Measurements from ENCODE around the gene DNASE1L3. TPM values are rescaled to one million over a fixed set of nuclear protein-coding genes. Genes with fewer than 3 reads are reported as not detected.

DNASE1L3 gene
- total and polyA plus RNA-seq, 2 experiments from 2014 or later, result 0.39 to 0.94 TPM

GRCh38 chr3:58183891-58184290, 26.9 kb downstream of the DNASE1L3 start:
- H3K4me3 ChIP-seq, result no peak overlapping the region
- no peak overlapping the region for H3K27ac ChIP-seq
- DNase-seq (ENCODE audit: low read depth in 1 of 2, low spot score in 1 of 2), result no peak
- no peaks in the 10 kb centered on the region for H3K9me3 ChIP-seq (ENCODE audit: low read depth)
- H3K36me3 ChIP-seq, result no peaks in the 10 kb centered on the region
- TF ChIP-seq, protein P1, sequence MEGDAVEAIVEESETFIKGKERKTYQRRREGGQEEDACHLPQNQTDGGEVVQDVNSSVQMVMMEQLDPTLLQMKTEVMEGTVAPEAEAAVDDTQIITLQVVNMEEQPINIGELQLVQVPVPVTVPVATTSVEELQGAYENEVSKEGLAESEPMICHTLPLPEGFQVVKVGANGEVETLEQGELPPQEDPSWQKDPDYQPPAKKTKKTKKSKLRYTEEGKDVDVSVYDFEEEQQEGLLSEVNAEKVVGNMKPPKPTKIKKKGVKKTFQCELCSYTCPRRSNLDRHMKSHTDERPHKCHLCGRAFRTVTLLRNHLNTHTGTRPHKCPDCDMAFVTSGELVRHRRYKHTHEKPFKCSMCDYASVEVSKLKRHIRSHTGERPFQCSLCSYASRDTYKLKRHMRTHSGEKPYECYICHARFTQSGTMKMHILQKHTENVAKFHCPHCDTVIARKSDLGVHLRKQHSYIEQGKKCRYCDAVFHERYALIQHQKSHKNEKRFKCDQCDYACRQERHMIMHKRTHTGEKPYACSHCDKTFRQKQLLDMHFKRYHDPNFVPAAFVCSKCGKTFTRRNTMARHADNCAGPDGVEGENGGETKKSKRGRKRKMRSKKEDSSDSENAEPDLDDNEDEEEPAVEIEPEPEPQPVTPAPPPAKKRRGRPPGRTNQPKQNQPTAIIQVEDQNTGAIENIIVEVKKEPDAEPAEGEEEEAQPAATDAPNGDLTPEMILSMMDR (IDR thresholded peaks at IDR 0.05; ENCODE audit: low read depth, low read length), result no peak
- peaks cover 6% of the 10 kb centered on the region for H3K4me1 ChIP-seq (ENCODE audit: low read depth)
- peaks cover 18% of the 10 kb centered on the region for H3K27me3 ChIP-seq

DNA sequence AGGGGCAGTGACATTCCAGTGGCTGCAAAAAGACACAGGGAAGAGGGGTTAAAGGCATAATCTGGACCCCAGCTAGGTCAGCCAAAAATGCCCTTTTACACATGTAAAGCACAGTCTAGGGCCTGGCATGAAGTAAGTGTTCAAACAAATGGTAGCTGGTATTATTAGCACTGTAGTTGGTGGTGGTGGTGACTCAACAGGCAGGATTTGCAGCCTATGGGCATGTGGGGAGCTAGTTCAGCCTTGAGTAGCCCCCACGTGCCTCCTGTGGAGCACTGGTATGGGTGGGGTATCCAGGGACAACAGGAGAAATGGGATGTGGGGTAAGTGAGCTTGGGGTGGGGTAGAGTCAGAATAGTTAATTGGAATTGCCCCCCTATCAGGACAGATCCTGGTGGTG, 27.6 kb downstream of the DNASE1L3 start:
- no peaks in the 10 kb centered on the region for H3K9me3 ChIP-seq (ENCODE audit: low read depth)
- no peak overlapping the region for H3K27ac ChIP-seq
- no peak for DNase-seq (ENCODE audit: low read depth in 1 of 2, low spot score in 1 of 2)
- TF ChIP-seq, protein P1 (IDR thresholded peaks at IDR 0.05; ENCODE audit: low read depth, low read length), result no peak
- peaks cover 18% of the 10 kb centered on the region for H3K27me3 ChIP-seq
- H3K4me1 ChIP-seq (ENCODE audit: low read depth), result no peaks in the 10 kb centered on the region
- no peaks in the 10 kb centered on the region for H3K36me3 ChIP-seq
- H3K4me3 ChIP-seq, result no peak overlapping the region

DNA sequence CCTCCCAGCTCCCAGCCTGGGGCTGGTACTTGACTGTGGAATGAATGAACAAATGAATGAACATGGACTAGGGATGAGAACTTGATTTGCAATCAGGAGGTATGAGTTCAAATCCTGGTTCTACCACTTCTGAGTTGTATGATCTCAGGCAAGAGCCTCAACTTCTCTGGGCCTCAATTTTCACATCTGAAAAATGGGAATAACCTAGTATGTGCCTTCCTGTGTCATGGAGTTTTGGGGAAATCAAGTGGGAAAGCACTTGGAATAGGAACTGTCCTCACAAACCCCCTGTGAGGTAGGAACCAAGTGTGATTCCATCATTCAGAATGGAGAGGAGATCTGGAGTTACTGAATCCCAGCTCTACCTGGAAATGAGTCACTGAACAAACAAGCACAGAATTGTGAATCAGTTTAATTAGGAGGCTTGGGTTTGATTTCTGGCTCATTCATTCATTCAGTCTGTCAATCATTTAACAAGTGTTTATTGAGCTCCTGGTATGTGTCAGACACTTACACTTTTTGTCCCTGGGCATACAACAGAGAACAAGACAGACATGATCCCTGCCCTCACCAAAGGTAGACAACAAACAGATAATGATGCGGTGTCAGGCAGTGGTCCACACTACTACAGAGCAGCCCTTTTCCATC, 29.7 kb downstream of the DNASE1L3 start:
- Histone ChIP-seq H3K9me3 (ENCODE audit: low read depth) (no peaks in the 10 kb centered on the region), H3K4me3 (no peak overlapping the region), H3K4me1 (ENCODE audit: low read depth) (no peaks in the 10 kb centered on the region), H3K36me3 (no peaks in the 10 kb centered on the region), H3K27ac (no peak overlapping the region), H3K27me3 (peaks cover 18% of the 10 kb centered on the region)
- TF ChIP-seq, protein P1 (IDR thresholded peaks at IDR 0.05; ENCODE audit: low read depth, low read length), result no peak
- DNase-seq (ENCODE audit: low read depth in 1 of 2, low spot score in 1 of 2), result no peak

DNA sequence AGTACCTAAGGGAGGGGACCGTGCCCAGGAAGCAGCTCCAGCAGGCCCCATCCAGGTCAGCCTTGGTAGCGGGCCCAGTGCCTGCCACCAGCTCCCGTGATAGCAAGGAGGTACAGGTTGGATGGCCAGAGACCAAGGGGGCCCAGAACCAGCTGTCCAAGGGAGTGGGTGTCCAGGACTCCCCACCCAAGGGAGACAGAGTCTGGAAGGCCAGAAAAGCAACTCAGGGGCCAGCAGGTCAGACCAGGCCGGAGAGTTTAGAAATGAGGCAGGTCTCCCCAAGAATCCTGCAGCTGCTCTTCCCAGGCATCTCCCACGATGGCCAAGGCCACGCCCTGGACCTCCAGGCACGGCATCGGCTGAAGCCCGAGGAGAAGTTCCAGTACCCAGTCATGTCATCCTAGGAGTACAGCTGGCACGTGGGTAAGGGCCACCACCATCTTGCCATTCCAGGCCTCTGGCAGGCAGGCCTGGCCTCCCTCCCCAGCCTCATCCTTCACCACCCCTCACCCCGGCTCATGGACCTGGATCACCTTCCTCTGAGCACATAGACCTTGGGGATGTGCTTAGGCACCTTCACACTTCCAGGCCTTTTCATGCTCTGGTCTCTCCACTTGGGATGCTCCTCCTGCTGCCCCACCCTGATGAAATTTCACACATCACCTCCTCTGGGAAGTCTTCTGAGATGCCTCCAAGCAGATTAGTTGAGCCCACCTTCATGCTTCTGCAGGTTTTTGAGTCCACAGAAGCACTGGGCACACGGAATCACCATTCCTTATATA, 30.5 kb downstream of the DNASE1L3 start:
- Histone ChIP-seq H3K9me3 (ENCODE audit: low read depth) (no peaks in the 10 kb centered on the region), H3K4me1 (ENCODE audit: low read depth) (peaks cover 6% of the 10 kb centered on the region), H3K4me3 (no peak overlapping the region), H3K36me3 (no peaks in the 10 kb centered on the region), H3K27me3 (peaks cover 18% of the 10 kb centered on the region), H3K27ac (no peak overlapping the region)
- no peak for DNase-seq (ENCODE audit: low read depth in 1 of 2, low spot score in 1 of 2)
- TF ChIP-seq, protein P1 (IDR thresholded peaks at IDR 0.05; ENCODE audit: low read depth, low read length), result no peak

- Histone ChIP-seq H3K36me3 (no peaks in the 10 kb centered on the region), H3K9me3 (ENCODE audit: low read depth) (no peaks in the 10 kb centered on the region), H3K4me3 (no peak overlapping the region), H3K27me3 (peaks cover 18% of the 10 kb centered on the region), H3K4me1 (ENCODE audit: low read depth) (peaks cover 7% of the 10 kb centered on the region), H3K27ac (no peak overlapping the region)
- no peak for DNase-seq (ENCODE audit: low read depth in 1 of 2, low spot score in 1 of 2)
- TF ChIP-seq, protein P1 (IDR thresholded peaks at IDR 0.05; ENCODE audit: low read depth, low read length), result no peak
Observed at GRCh38 chr3:58179235-58180098, 31.3 kb downstream of the DNASE1L3 start.
